B cell (primary cell): ENCODE results near the gene BPIFB1.

Experiments used
- EZH2 ChIP-seq: IDR thresholded peaks from 2 replicates; pipeline ENCODE4 v1.6.1; 2012; ENCODE audit warnings: borderline replicate concordance, low read depth, mild to moderate bottlenecking, moderate library complexity, low read length; ENCODE audit not compliant: insufficient read depth, poor library complexity, severe bottlenecking
- TF ChIP-seq, protein P1 (sequence below): fragments of 200-600 bp; IDR thresholded peaks from one replicate; pipeline ENCODE4 v1.8.0; 2022; ENCODE audit warnings: antibody characterized with exemption, mild to moderate bottlenecking

DNA sequence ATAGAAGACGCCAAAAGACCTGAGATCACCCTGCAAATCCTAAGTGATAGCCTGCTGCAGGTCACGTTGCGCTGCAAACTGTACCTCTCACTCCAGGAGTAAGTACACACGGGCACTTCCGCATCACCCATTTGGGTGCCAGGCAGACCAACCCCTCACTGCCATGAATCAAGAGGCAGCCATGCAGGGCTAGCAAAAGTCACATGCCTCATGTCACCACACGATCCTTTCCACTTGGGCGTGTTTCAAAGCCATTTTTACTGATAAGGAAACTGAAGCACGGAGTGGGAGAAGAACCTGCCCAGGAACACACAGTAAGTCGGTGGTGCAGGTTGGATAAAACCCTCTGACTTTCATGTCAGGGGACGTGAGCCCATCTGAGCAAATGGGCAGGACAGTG, 37.0 kb downstream of the BPIFB1 start:
- TF ChIP-seq, protein P1, sequence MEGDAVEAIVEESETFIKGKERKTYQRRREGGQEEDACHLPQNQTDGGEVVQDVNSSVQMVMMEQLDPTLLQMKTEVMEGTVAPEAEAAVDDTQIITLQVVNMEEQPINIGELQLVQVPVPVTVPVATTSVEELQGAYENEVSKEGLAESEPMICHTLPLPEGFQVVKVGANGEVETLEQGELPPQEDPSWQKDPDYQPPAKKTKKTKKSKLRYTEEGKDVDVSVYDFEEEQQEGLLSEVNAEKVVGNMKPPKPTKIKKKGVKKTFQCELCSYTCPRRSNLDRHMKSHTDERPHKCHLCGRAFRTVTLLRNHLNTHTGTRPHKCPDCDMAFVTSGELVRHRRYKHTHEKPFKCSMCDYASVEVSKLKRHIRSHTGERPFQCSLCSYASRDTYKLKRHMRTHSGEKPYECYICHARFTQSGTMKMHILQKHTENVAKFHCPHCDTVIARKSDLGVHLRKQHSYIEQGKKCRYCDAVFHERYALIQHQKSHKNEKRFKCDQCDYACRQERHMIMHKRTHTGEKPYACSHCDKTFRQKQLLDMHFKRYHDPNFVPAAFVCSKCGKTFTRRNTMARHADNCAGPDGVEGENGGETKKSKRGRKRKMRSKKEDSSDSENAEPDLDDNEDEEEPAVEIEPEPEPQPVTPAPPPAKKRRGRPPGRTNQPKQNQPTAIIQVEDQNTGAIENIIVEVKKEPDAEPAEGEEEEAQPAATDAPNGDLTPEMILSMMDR: no peak
- TF ChIP-seq EZH2: no peak
